Activated CD8-positive, alpha-beta memory T cell treated with anti-CD3 and anti-CD28 coated beads for 1 hour (primary cell): ENCODE results near the gene FADS2.

Experiments
- DNase-seq, 2 donors: peaks; one replicate each; pipeline ENCODE4 v3.0.0-alpha.2; 2020; ENCODE audit warnings: low read depth in 1 of 2; ENCODE audit errors: extremely low read depth in 1 of 2

The FADS2 gene

GRCh38 chr11:61902313-61902712 lies 74.2 kb downstream of the FADS2 start:
- no peak for DNase-seq

- DNase-seq: no peak
Observed at GRCh38 chr11:61903845-61904244, 75.7 kb downstream of the FADS2 start.

- no peak for DNase-seq
Observed at GRCh38 chr11:61904539-61905048, 76.5 kb downstream of the FADS2 start.

- DNase-seq: no peak
Observed at GRCh38 chr11:61905067-61905696, 77.1 kb downstream of the FADS2 start.

- no peak for DNase-seq
Observed at GRCh38 chr11:61905801-61906521, 77.9 kb downstream of the FADS2 start.

- no peak for DNase-seq
Observed at GRCh38 chr11:61906522-61906909, 78.4 kb downstream of the FADS2 start.

- DNase-seq: no peak
Observed at GRCh38 chr11:61907282-61907681, 79.2 kb downstream of the FADS2 start.

- no peak for DNase-seq
Observed at GRCh38 chr11:61907871-61908729, 80.0 kb downstream of the FADS2 start.

GRCh38 chr11:61908730-61909316 lies 80.7 kb downstream of the FADS2 start:
- no peak for DNase-seq

GRCh38 chr11:61910187-61911127 lies 82.4 kb downstream of the FADS2 start:
- no peak for DNase-seq

- no peak for DNase-seq
Observed at GRCh38 chr11:61911128-61911700, 83.1 kb downstream of the FADS2 start.

GRCh38 chr11:61911701-61912529 lies 83.8 kb downstream of the FADS2 start:
- DNase-seq: no peak

- DNase-seq: no peak
Observed at GRCh38 chr11:61912530-61912898, 84.4 kb downstream of the FADS2 start.

- no peak for DNase-seq
Observed at GRCh38 chr11:61912991-61913698, 85.0 kb downstream of the FADS2 start.

- no peak for DNase-seq
Observed at GRCh38 chr11:61913699-61914395, 85.7 kb downstream of the FADS2 start.

GRCh38 chr11:61914471-61915171 lies 86.5 kb downstream of the FADS2 start:
- no peak for DNase-seq

GRCh38 chr11:61916737-61917333 lies 88.7 kb downstream of the FADS2 start:
- DNase-seq: no peak
